GM19025 (cell line): ENCODE results near the gene SLF2.
"Not testable (repeated sequence)": the region's sequence is repeated elsewhere in the genome, so short reads cannot be mapped to it uniquely, and the experiment has no call there.

Experiments used
- ATAC-seq: cut with Tn5 transposase; IDR thresholded peaks from one replicate; pipeline ENCODE4 v1.9.1; 2021; ENCODE audit warnings: mild to moderate bottlenecking, low read depth, moderate library complexity; ENCODE audit not compliant: unreplicated experiment

Gene SLF2

GRCh38 chr10:100879741-100880360 lies 32.9 kb upstream of the SLF2 start:
- no peak for ATAC-seq

- ATAC-seq, result no peak
Measured at GRCh38 chr10:100881556-100882213, 31.1 kb upstream of the SLF2 start.

GRCh38 chr10:100882252-100882651 lies 30.5 kb upstream of the SLF2 start:
- ATAC-seq, result no peak

- no peak for ATAC-seq
Measured at GRCh38 chr10:100882671-100883311, 30.0 kb upstream of the SLF2 start.

GRCh38 chr10:100883312-100883821 lies 29.4 kb upstream of the SLF2 start:
- no peak for ATAC-seq

- ATAC-seq, result not testable (repeated sequence)
Measured at GRCh38 chr10:100885611-100886010, 27.2 kb upstream of the SLF2 start.

- no peak for ATAC-seq
Measured at GRCh38 chr10:100886091-100886490, 26.7 kb upstream of the SLF2 start.

GRCh38 chr10:100886521-100886920 lies 26.2 kb upstream of the SLF2 start:
- ATAC-seq, result no peak

- ATAC-seq, result no peak
Measured at GRCh38 chr10:100886963-100887362, 25.8 kb upstream of the SLF2 start.

- no peak for ATAC-seq
Measured at GRCh38 chr10:100887761-100888296, 24.9 kb upstream of the SLF2 start.

GRCh38 chr10:100888957-100889356 lies 23.8 kb upstream of the SLF2 start:
- no peak for ATAC-seq

GRCh38 chr10:100889546-100889945 lies 23.2 kb upstream of the SLF2 start:
- no peak for ATAC-seq

- no peak for ATAC-seq
Measured at GRCh38 chr10:100890141-100890672, 22.6 kb upstream of the SLF2 start.

GRCh38 chr10:100890673-100891317 lies 22.0 kb upstream of the SLF2 start:
- ATAC-seq, result no peak

GRCh38 chr10:100894033-100894432 lies 18.7 kb upstream of the SLF2 start:
- no peak for ATAC-seq

GRCh38 chr10:100894589-100895294 lies 18.0 kb upstream of the SLF2 start:
- no peak for ATAC-seq

- no peak for ATAC-seq
Measured at GRCh38 chr10:100895346-100895745, 17.4 kb upstream of the SLF2 start.

- no peak for ATAC-seq
Measured at GRCh38 chr10:100895896-100896295, 16.9 kb upstream of the SLF2 start.

- ATAC-seq, result no peak
Measured at GRCh38 chr10:100896876-100897461, 15.8 kb upstream of the SLF2 start.

GRCh38 chr10:100897976-100898375 lies 14.8 kb upstream of the SLF2 start:
- no peak for ATAC-seq
